Esophagus squamous epithelium (tissue), 4 donors: ENCODE data around the gene DXO.
"Not testable (repeated sequence)": the region's sequence is repeated elsewhere in the genome, so short reads cannot be mapped to it uniquely, and the experiment has no call there.

Source experiments
- CTCF ChIP-seq, 6 experiments: fragments of 450-650 bp in 4 of 6; fragments of 200-600 bp in 2 of 6; sonication (generic) in 2 of 6; IDR thresholded peaks; one replicate each; pipeline ENCODE4 v1.5.1; 2016 to 2019; ENCODE audit warnings: antibody characterized with exemption in 6 of 6, mild to moderate bottlenecking in 4 of 6, moderate library complexity in 4 of 6
- POLR2A ChIP-seq, 4 donors: fragments of 450-650 bp; IDR thresholded peaks; one replicate each; pipeline ENCODE4 v1.6.1; 2017; ENCODE audit warnings: antibody characterized with exemption in 4 of 4, mild to moderate bottlenecking in 4 of 4, moderate library complexity in 3 of 4

- not testable (repeated sequence) for TF ChIP-seq POLR2A, CTCF (IDR thresholded peaks at IDR 0.05)
Measured at GRCh38 chr6:31996385-31996784, 24.4 kb upstream of the DXO start.
